HEK293T (cell line): ENCODE results near the gene OR51A4.

Experiments
- CTCF ChIA-PET: fragments of 350-600 bp; formaldehyde crosslinking; extraction: SDS; loops from one replicate; lab custom pipeline; 2021; ENCODE audit warnings: antibody characterized with exemption, inconsistent platforms; lab: Yijun Ruan, JAX
- POLR2A ChIA-PET: fragments of 350-600 bp; formaldehyde crosslinking; extraction: SDS; loops from one replicate; lab custom pipeline; 2020; ENCODE audit warnings: antibody characterized with exemption, inconsistent platforms; lab: Yijun Ruan, JAX
- DNase-seq: peaks from one replicate; pipeline ENCODE4 v3.0.0; 2012; ENCODE audit warnings: mixed read lengths; ENCODE audit errors: extremely low spot score
- ARNT ChIP-seq: fragments of 450-650 bp; IDR thresholded peaks from 2 replicates; pipeline ENCODE4 v1.6.1; 2017; ENCODE audit warnings: mild to moderate bottlenecking
- BHLHE40 ChIP-seq: fragments of 450-650 bp; IDR thresholded peaks from 2 replicates; pipeline ENCODE4 v1.6.1; 2016; ENCODE audit warnings: mild to moderate bottlenecking, moderate library complexity, borderline replicate concordance
- CTBP1 ChIP-seq: fragments of 450-650 bp; IDR thresholded peaks from 2 replicates; pipeline ENCODE4 v1.6.1; 2016; ENCODE audit warnings: borderline replicate concordance
- ELF4 ChIP-seq: fragments of 450-650 bp; IDR thresholded peaks from 2 replicates; pipeline ENCODE4 v1.6.1; 2017; ENCODE audit warnings: antibody characterized with exemption
- FOXA1 ChIP-seq: fragments of 450-650 bp; IDR thresholded peaks from 2 replicates; pipeline ENCODE4 v1.6.1; 2016; ENCODE audit warnings: mild to moderate bottlenecking
- FOXK2 ChIP-seq: fragments of 450-650 bp; IDR thresholded peaks from 2 replicates; pipeline ENCODE4 v1.6.1; 2016; ENCODE audit warnings: mild to moderate bottlenecking
- FOXM1 ChIP-seq: fragments of 450-650 bp; IDR thresholded peaks from 2 replicates; pipeline ENCODE4 v1.6.1; 2017; ENCODE audit warnings: mild to moderate bottlenecking, borderline replicate concordance
- HDGF ChIP-seq: fragments of 450-650 bp; IDR thresholded peaks from 2 replicates; pipeline ENCODE4 v1.6.1; 2017; ENCODE audit warnings: antibody characterized with exemption, borderline replicate concordance
- L3MBTL2 ChIP-seq: fragments of 450-650 bp; conservative IDR thresholded peaks from 2 replicates; pipeline ENCODE4 v1.6.1; 2016; ENCODE audit warnings: mild to moderate bottlenecking
- LEF1 ChIP-seq: fragments of 450-650 bp; IDR thresholded peaks from 2 replicates; pipeline ENCODE4 v1.6.1; 2017; ENCODE audit warnings: mild to moderate bottlenecking, borderline replicate concordance
- NFRKB ChIP-seq: fragments of 450-650 bp; IDR thresholded peaks from 2 replicates; pipeline ENCODE4 v1.6.1; 2016; ENCODE audit warnings: mild to moderate bottlenecking, moderate library complexity
- SP1 ChIP-seq: fragments of 450-650 bp; IDR thresholded peaks from 2 replicates; pipeline ENCODE4 v1.6.1; 2017
- SUZ12 ChIP-seq: fragments of 450-650 bp; IDR thresholded peaks from 2 replicates; pipeline ENCODE4 v1.6.1; 2016; ENCODE audit warnings: mild to moderate bottlenecking
- TARDBP ChIP-seq: fragments of 450-650 bp; IDR thresholded peaks from 2 replicates; pipeline ENCODE4 v1.6.1; 2016
- ZNF384 ChIP-seq: fragments of 450-650 bp; IDR thresholded peaks from 2 replicates; pipeline ENCODE4 v1.6.1; 2016
- TF ChIP-seq, protein P1 (sequence below): fragments of 450-650 bp; IDR thresholded peaks from 2 replicates; pipeline ENCODE4 v1.6.1; 2016

The OR51A4 gene

GRCh38 chr11:4947505-4947904 lies at the start of gene OR51A4:
Gene OR51A4 (minus strand): TSS chr11:4947605. CDS start chr11:4947100, 505 bp downstream.
- no peak for TF ChIP-seq FOXA1
- no peak for TF ChIP-seq FOXK2
- no peak for TF ChIP-seq L3MBTL2
- no peak for TF ChIP-seq HDGF
- ChIA-PET POLR2A (no interaction called here), CTCF (no interaction called here)
- no peak for DNase-seq

GRCh38 chr11:4994551-4994950 lies 47.1 kb upstream of the OR51A4 start, which contains the start of gene OR51L1:
Gene OR51L1 (plus strand): TSS chr11:4994851. CDS start chr11:4998983, 4,132 bp downstream.
- CTCF ChIA-PET, result no interaction called here
- POLR2A ChIA-PET, result no interaction called here
- no peak for DNase-seq
- TF ChIP-seq L3MBTL2 (no peak), FOXK2 (no peak), ZNF384 (no peak), SP1 (no peak), BHLHE40 (no peak), CTBP1 (no peak), NFRKB (no peak), ELF4 (no peak), HDGF (no peak), SUZ12 (no peak), TARDBP (no peak), FOXM1 (no peak), ARNT (no peak), LEF1 (no peak), FOXA1 (no peak)
- TF ChIP-seq, protein P1, sequence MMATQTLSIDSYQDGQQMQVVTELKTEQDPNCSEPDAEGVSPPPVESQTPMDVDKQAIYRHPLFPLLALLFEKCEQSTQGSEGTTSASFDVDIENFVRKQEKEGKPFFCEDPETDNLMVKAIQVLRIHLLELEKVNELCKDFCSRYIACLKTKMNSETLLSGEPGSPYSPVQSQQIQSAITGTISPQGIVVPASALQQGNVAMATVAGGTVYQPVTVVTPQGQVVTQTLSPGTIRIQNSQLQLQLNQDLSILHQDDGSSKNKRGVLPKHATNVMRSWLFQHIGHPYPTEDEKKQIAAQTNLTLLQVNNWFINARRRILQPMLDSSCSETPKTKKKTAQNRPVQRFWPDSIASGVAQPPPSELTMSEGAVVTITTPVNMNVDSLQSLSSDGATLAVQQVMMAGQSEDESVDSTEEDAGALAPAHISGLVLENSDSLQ, result no peak

- DNase-seq, result no peak
- TF ChIP-seq TARDBP (no peak), LEF1 (no peak), L3MBTL2 (no peak), FOXM1 (no peak), HDGF (no peak), FOXA1 (no peak), ELF4 (no peak)
- CTCF ChIA-PET, result no interaction called here
- POLR2A ChIA-PET, result no interaction called here
These were observed 43.7 kb upstream of the OR51A4 start for GRCh38 chr11:4991060-4991459.

DNA sequence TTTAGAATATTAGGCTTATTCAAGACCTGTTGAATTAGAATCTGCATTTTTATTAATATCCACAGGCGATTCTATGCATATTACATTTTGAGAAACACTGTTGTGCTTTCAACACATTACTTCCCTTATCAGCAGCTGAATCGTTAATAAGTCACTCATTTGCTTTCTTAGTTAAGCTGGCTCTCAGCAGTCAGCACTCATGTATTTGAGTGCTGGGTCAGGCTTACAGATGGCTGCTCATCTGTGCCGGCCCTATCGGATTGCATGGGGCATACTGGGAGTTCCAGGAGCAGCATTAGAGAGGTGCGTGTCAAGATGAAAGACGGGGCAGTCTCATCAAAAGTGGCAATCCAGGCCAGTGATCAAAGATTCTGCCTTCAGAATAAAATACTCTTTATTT lies 36.4 kb upstream of the OR51A4 start:
- no peak for TF ChIP-seq BHLHE40
- TF ChIP-seq, protein P1, result no peak
- no peak for TF ChIP-seq TARDBP
- no peak for TF ChIP-seq CTBP1
- no peak for TF ChIP-seq ELF4
- TF ChIP-seq SP1, result no peak
- TF ChIP-seq NFRKB, result no peak
- no peak for TF ChIP-seq FOXM1
- TF ChIP-seq FOXA1, result no peak
- CTCF ChIA-PET, result no interaction called here
- no peak for DNase-seq
- POLR2A ChIA-PET, result no interaction called here

- DNase-seq, result no peak
- POLR2A ChIA-PET, result no interaction called here
- CTCF ChIA-PET, result no interaction called here
- TF ChIP-seq SP1 (no peak), ELF4 (no peak), CTBP1 (no peak), SUZ12 (no peak), FOXK2 (no peak), TARDBP (no peak), FOXA1 (no peak), FOXM1 (no peak), LEF1 (no peak), ARNT (no peak), HDGF (no peak), BHLHE40 (no peak), NFRKB (no peak), L3MBTL2 (no peak), ZNF384 (no peak)
- TF ChIP-seq, protein P1, result no peak
These were observed 35.3 kb upstream of the OR51A4 start for GRCh38 chr11:4982678-4983077.

DNA sequence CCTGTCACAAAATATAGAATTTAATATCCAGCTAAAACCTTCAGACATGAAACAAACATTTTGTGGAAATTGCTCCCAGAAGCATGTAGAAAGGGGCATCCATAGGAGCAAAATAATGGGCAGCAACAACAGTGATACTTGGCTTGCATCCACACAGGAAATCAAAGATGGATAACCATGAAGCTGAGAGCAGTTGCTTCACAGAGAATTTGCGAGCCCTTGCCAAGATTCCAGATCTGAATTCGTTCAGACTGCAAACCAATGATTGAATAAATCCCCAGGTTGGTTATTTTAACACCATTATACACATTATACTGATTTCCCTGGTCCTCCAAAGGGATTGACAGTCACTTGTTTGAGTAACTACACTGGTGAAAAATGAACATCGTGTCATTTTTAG lies 31.6 kb upstream of the OR51A4 start:
- POLR2A ChIA-PET, result no interaction called here
- no peak for DNase-seq
- CTCF ChIA-PET, result no interaction called here
- TF ChIP-seq SP1 (no peak), ARNT (no peak)

GRCh38 chr11:4975436-4975835 lies 28.0 kb upstream of the OR51A4 start:
- ChIA-PET POLR2A (no interaction called here), CTCF (no interaction called here)
- TF ChIP-seq CTBP1 (no peak), TARDBP (no peak), HDGF (no peak), NFRKB (no peak), FOXK2 (no peak), ARNT (no peak), ELF4 (no peak), FOXA1 (no peak), SP1 (no peak), BHLHE40 (no peak), FOXM1 (no peak), SUZ12 (no peak), LEF1 (no peak), ZNF384 (no peak), L3MBTL2 (no peak)
- TF ChIP-seq, protein P1, result no peak
- no peak for DNase-seq
